Spleen (tissue), 11 donors: ENCODE data around the gene IRGC. TPM values are rescaled to one million over a fixed set of nuclear protein-coding genes. Genes with fewer than 3 reads are reported as not detected.

Source experiments
- DNase-seq: peaks from one replicate; pipeline ENCODE4 v3.0.0-alpha.2; 2020
- H3K27ac ChIP-seq, 8 donors: fragments of 200-600 bp; sonication (generic) in 7 of 8; 1 replicate in 4 of 8; 2 replicates in 4 of 8; pipeline versions ENCODE4 v1.5.0 to v1.8.0; 2016 to 2021; ENCODE audit warnings: inconsistent platforms in 4 of 8, mild to moderate bottlenecking in 4 of 8, moderate library complexity in 1 of 8
- H3K27me3 ChIP-seq, 7 donors: fragments of 200-600 bp; sonication (generic) in 6 of 7; replicated peaks in 1 of 7; 1 replicate in 4 of 7; 2 replicates in 3 of 7; pipeline versions ENCODE4 v1.5.0 to v1.8.0; 2016 to 2021; ENCODE audit warnings: inconsistent platforms in 3 of 7, mild to moderate bottlenecking in 1 of 7
- H3K36me3 ChIP-seq, 6 donors: fragments of 200-600 bp; sonication (generic) in 5 of 6; 1 replicate in 4 of 6; 2 replicates in 2 of 6; pipeline versions ENCODE4 v1.5.0 to v1.8.0; 2016 to 2021; ENCODE audit warnings: inconsistent platforms in 2 of 6
- H3K4me1 ChIP-seq, 6 donors: fragments of 200-600 bp; sonication (generic) in 5 of 6; 1 replicate in 3 of 6; 2 replicates in 3 of 6; pipeline versions ENCODE4 v1.5.0 to v1.8.0; 2016 to 2021; ENCODE audit warnings: inconsistent platforms in 3 of 6
- H3K4me3 ChIP-seq, 8 donors: fragments of 200-600 bp; sonication (generic) in 7 of 8; 1 replicate in 4 of 8; 2 replicates in 4 of 8; pipeline versions ENCODE4 v1.5.0 to v1.8.0; 2016 to 2021; ENCODE audit warnings: inconsistent platforms in 4 of 8, mild to moderate bottlenecking in 4 of 8, moderate library complexity in 2 of 8
- H3K9me3 ChIP-seq, 8 donors: fragments of 200-600 bp; sonication (generic) in 7 of 8; 1 replicate in 4 of 8; 2 replicates in 4 of 8; pipeline versions ENCODE4 v1.5.0 to v1.8.0; 2016 to 2021; ENCODE audit warnings: inconsistent platforms in 4 of 8
- CTCF ChIP-seq, 11 experiments: fragments of 200-600 bp in 7 of 11; fragments of 450-650 bp in 4 of 11; sonication (generic) in 4 of 11; IDR thresholded peaks in 8 of 11; conservative IDR thresholded peaks in 3 of 11; 1 replicate in 7 of 11; 2 replicates in 4 of 11; pipeline versions ENCODE4 v1.4.0 to v1.8.0; 2016 to 2021; ENCODE audit warnings: antibody characterized with exemption in 11 of 11, inconsistent platforms in 4 of 11, mild to moderate bottlenecking in 1 of 11
- POLR2A ChIP-seq, 3 donors: fragments of 450-650 bp; IDR thresholded peaks; one replicate each; pipeline ENCODE4 v1.5.1; 2017; ENCODE audit warnings: antibody characterized with exemption in 3 of 3, mild to moderate bottlenecking in 1 of 3
- POLR2AphosphoS5 ChIP-seq, 3 donors: sonication (generic); formaldehyde crosslinking; IDR thresholded peaks; one replicate each; pipeline ENCODE4 v1.5.1; 2017; ENCODE audit warnings: antibody characterized with exemption in 3 of 3
- WGBS, 5 donors: extraction: QIAGEN DNeasy Blood & Tissue Kit in 3 of 5; methylation state at CpG; one replicate each; pipeline versions ENCODE4 v1.1.5 to v1.1.7; 2013 to 2018; 5-methylcytosine and 5-hydroxymethylcytosine counted together
- intact Hi-C: fragments of 100-400 bp; cut with DNase I; formaldehyde crosslinking; loops from one replicate; pipeline ENCODE4 v1.15.0; 2023; ENCODE audit warnings: low total_unique reads
- polyA plus RNA-seq, 3 donors: library from polyadenylated mRNA; stranded (reverse); fragments of 200-250 nt; gene quantifications; one replicate each; pipeline ENCODE4 v1.2.1, GENCODE V29; 2013
- total RNA-seq, 7 donors: library from RNA; depleted of rRNA in 3 of 7; stranded (reverse); fragments of >200 nt in 3 of 7; fragmentation: NEBNext Ultra II Directional in 4 of 7; extraction: Animal tissue kit (Norgen Biotek cat#: 25700) in 4 of 7; gene quantifications; one replicate each; pipeline versions ENCODE4 v1.1.0 to v1.2.1, GENCODE V29; 2016 to 2021
- donor health status: healthy with polysubstance abuse.
- donor health status: DM: no; HTN: no; CAD: no; lungs with moderate emphysema.
- donor health status: DM: no; HTN: no; CAD: no.
- donor health status: Bipolar disorder and iron deficiency.
- donor health status: healthy.
- donor health status: DM: no; HTN: no; CAD: no.
- donor health status: DM: yes; HTN: yes; CAD: no.

The IRGC gene
- total and polyA plus RNA-seq, 10 donors, result not detected

GRCh38 chr19:43769256-43769655 lies 53.4 kb downstream of the IRGC start:
- Histone ChIP-seq H3K4me3 (no peak overlapping the region), H3K9me3 (no peaks in the 10 kb centered on the region), H3K27me3 (no peaks in the 10 kb centered on the region), H3K36me3 (peaks cover 0 to 72% (median 10%) of the 10 kb centered on the region in 6 donors), H3K4me1 (peaks cover 21 to 78% (median 43%) of the 10 kb centered on the region in 6 donors), H3K27ac (peak overlapping the region in 4 of 8 donors; percentile 81 to 89 (median 86))
- TF ChIP-seq POLR2A (IDR thresholded peaks at IDR 0.05) (no peak), CTCF (IDR thresholded peaks at IDR 0.05 in 8 of 11, conservative IDR thresholded peaks at IDR 0.05 in 3 of 11) (no peak), POLR2AphosphoS5 (IDR thresholded peaks at IDR 0.05) (peak in 2 of 3 donors; percentile 26 to 29)
- DNase-seq, result no peak
- 90 to 98% (median 94%) methylated on average over 14 of the region's 14 CpGs for WGBS, 5 donors
- intact Hi-C loops, result no loop called here

Other genes with a start within 250 kb of the IRGC start
- 10 to 100 TPM in 5 of 7 donors, 1 to 10 TPM in 2; 8.0 to 23.0 (median 14.8) TPM for gene PHLDB3, start 211.3 kb upstream of the IRGC start, total RNA-seq
- gene PHLDB3, start 211.3 kb upstream of the IRGC start, polyA plus RNA-seq, result 10 to 100 TPM; 10.4 to 22.8 (median 17.4) TPM
- 10 to 100 TPM; 25.3 to 53.4 (median 34.6) TPM for gene ETHE1, start 188.9 kb upstream of the IRGC start, total RNA-seq
- 10 to 100 TPM; 20.2 to 42.8 (median 35.3) TPM for gene ETHE1, start 188.9 kb upstream of the IRGC start, polyA plus RNA-seq
- gene ZNF575, start 182.9 kb upstream of the IRGC start, total RNA-seq, result 1 to 10 TPM in 5 of 7 donors, not detected in 2; 1.0 to 4.3 (median 2.4) TPM
- gene ZNF575, start 182.9 kb upstream of the IRGC start, polyA plus RNA-seq, result 1 to 10 TPM in 1 of 3 donors, under 1 TPM in 2; 0.82 to 1.9 (median 0.87) TPM
- 10 to 100 TPM; 23.6 to 32.0 (median 26.0) TPM for gene XRCC1, start 140.5 kb upstream of the IRGC start, total RNA-seq
- gene XRCC1, start 140.5 kb upstream of the IRGC start, polyA plus RNA-seq, result 10 to 100 TPM; 16.0 to 19.0 (median 16.4) TPM
- 1 to 10 TPM; 2.0 to 8.7 (median 4.3) TPM for gene PINLYP, start 140.3 kb upstream of the IRGC start, total RNA-seq
- 10 to 100 TPM in 1 of 3 donors, 1 to 10 TPM in 2; 6.9 to 10.5 (median 9.6) TPM for gene PINLYP, start 140.3 kb upstream of the IRGC start, polyA plus RNA-seq
- gene IRGQ, start 119.9 kb upstream of the IRGC start, total RNA-seq, result 10 to 100 TPM; 16.5 to 25.9 (median 20.9) TPM
- gene IRGQ, start 119.9 kb upstream of the IRGC start, polyA plus RNA-seq, result 1 to 10 TPM; 3.1 to 3.9 (median 3.8) TPM
- 10 to 100 TPM in 5 of 7 donors, 1 to 10 TPM in 2; 8.1 to 12.9 (median 11.5) TPM for gene ZNF576, start 119.5 kb upstream of the IRGC start, total RNA-seq
- gene ZNF576, start 119.5 kb upstream of the IRGC start, polyA plus RNA-seq, result 10 to 100 TPM in 1 of 3 donors, 1 to 10 TPM in 2; 6.9 to 14.7 (median 9.8) TPM
- gene SRRM5, start 104.0 kb upstream of the IRGC start, total RNA-seq, result under 1 TPM; 0.32 to 0.94 (median 0.40) TPM
- gene SRRM5, start 104.0 kb upstream of the IRGC start, polyA plus RNA-seq, result under 1 TPM; 0.26 to 0.54 (median 0.52) TPM
- gene ZNF428, start 96.4 kb upstream of the IRGC start, total RNA-seq, result 10 to 100 TPM; 19.9 to 29.4 (median 26.2) TPM
- 10 to 100 TPM; 36.0 to 54.7 (median 51.9) TPM for gene ZNF428, start 96.4 kb upstream of the IRGC start, polyA plus RNA-seq
- gene CADM4, start 76.2 kb upstream of the IRGC start, total RNA-seq, result 1 to 10 TPM; 1.8 to 3.5 (median 2.0) TPM
- gene CADM4, start 76.2 kb upstream of the IRGC start, polyA plus RNA-seq, result 1 to 10 TPM in 2 of 3 donors, under 1 TPM in 1; 0.89 to 4.7 (median 2.2) TPM
- gene PLAUR, start 45.9 kb upstream of the IRGC start, total RNA-seq, result 10 to 100 TPM; 20.3 to 86.4 (median 41.7) TPM
- gene PLAUR, start 45.9 kb upstream of the IRGC start, polyA plus RNA-seq, result 10 to 100 TPM in 1 of 3 donors, 1 to 10 TPM in 2; 7.3 to 12.0 (median 8.7) TPM
- 10 to 100 TPM; 30.9 to 65.9 (median 54.6) TPM for gene SMG9, start 38.9 kb downstream of the IRGC start, total RNA-seq
- 10 to 100 TPM; 34.0 to 44.8 (median 44.3) TPM for gene SMG9, start 38.9 kb downstream of the IRGC start, polyA plus RNA-seq
- 10 to 100 TPM; 14.3 to 24.2 (median 21.3) TPM for gene KCNN4, start 64.9 kb downstream of the IRGC start, total RNA-seq
- gene KCNN4, start 64.9 kb downstream of the IRGC start, polyA plus RNA-seq, result 10 to 100 TPM; 25.3 to 77.6 (median 56.1) TPM
- 10 to 100 TPM in 2 of 7 donors, 1 to 10 TPM in 5; 4.2 to 48.1 (median 7.4) TPM for gene LYPD5, start 86.4 kb downstream of the IRGC start, total RNA-seq
- 1 to 10 TPM; 2.1 to 6.6 (median 2.2) TPM for gene LYPD5, start 86.4 kb downstream of the IRGC start, polyA plus RNA-seq
- 10 to 100 TPM in 6 of 7 donors, 1 to 10 TPM in 1; 6.0 to 15.6 (median 11.9) TPM for gene ZNF283, start 111.2 kb downstream of the IRGC start, total RNA-seq
- gene ZNF283, start 111.2 kb downstream of the IRGC start, polyA plus RNA-seq, result 1 to 10 TPM; 1.1 to 3.0 (median 1.1) TPM
- gene ZNF404, start 167.9 kb downstream of the IRGC start, total RNA-seq, result 1 to 10 TPM; 2.5 to 6.0 (median 3.8) TPM
- gene ZNF404, start 167.9 kb downstream of the IRGC start, polyA plus RNA-seq, result 10 to 100 TPM in 1 of 3 donors, 1 to 10 TPM in 2; 8.2 to 10.3 (median 9.1) TPM
- gene ZNF45, start 219.2 kb downstream of the IRGC start, total RNA-seq, result 10 to 100 TPM; 12.9 to 24.5 (median 16.2) TPM
- gene ZNF45, start 219.2 kb downstream of the IRGC start, polyA plus RNA-seq, result 1 to 10 TPM; 3.9 to 6.1 (median 5.4) TPM
- gene ZNF221, start 235.2 kb downstream of the IRGC start, total RNA-seq, result 1 to 10 TPM; 3.4 to 8.7 (median 6.3) TPM
- under 1 TPM; 0.09 to 0.58 (median 0.29) TPM for gene ZNF221, start 235.2 kb downstream of the IRGC start, polyA plus RNA-seq